ENCODE measurements around the gene AARS2. TPM values are rescaled to one million over a fixed set of nuclear protein-coding genes. Genes with fewer than 3 reads are reported as not detected.

Gene AARS2
- total RNA-seq, 1 donor from 2014 or later, result 15.5 TPM

GRCh38 chr6:44262467-44263353 is 50.4 kb downstream of the AARS2 start:
- DNase-seq (ENCODE audit: low read depth), result peak; percentile 17

- DNase-seq (ENCODE audit: low read depth), result no peak
Measured at GRCh38 chr6:44261581-44261980, 51.6 kb downstream of the AARS2 start.

GRCh38 chr6:44260451-44261297 is 52.5 kb downstream of the AARS2 start:
- DNase-seq (ENCODE audit: low read depth), result no peak

GRCh38 chr6:44260011-44260410 is 53.1 kb downstream of the AARS2 start:
- no peak for DNase-seq (ENCODE audit: low read depth)

- no peak for DNase-seq (ENCODE audit: low read depth)
Measured at GRCh38 chr6:44258921-44259320, 54.2 kb downstream of the AARS2 start.

GRCh38 chr6:44258325-44258863 is 54.8 kb downstream of the AARS2 start:
- no peak for DNase-seq (ENCODE audit: low read depth)

- DNase-seq (ENCODE audit: low read depth), result no peak
Measured at GRCh38 chr6:44257753-44258324, 55.3 kb downstream of the AARS2 start.

- peak; percentile 36 for DNase-seq (ENCODE audit: low read depth)
Measured at GRCh38 chr6:44257025-44257752, 56.0 kb downstream of the AARS2 start, which contains the start of gene SLC35B2. Gene SLC35B2, minus strand, starts transcription at chr6:44257528. Its CDS starts 118 bp downstream, at chr6:44257410.

GRCh38 chr6:44256775-44257024 is 56.4 kb downstream of the AARS2 start:
- DNase-seq (ENCODE audit: low read depth), result no peak

- no peak for DNase-seq (ENCODE audit: low read depth)
Measured at GRCh38 chr6:44255871-44256774, 57.0 kb downstream of the AARS2 start.

- no peak for DNase-seq (ENCODE audit: low read depth)
Measured at GRCh38 chr6:44255105-44255808, 57.9 kb downstream of the AARS2 start.

GRCh38 chr6:44254191-44255104 is 58.7 kb downstream of the AARS2 start:
- no peak for DNase-seq (ENCODE audit: low read depth)

GRCh38 chr6:44253307-44254101 is 59.6 kb downstream of the AARS2 start:
- DNase-seq (ENCODE audit: low read depth), result no peak

GRCh38 chr6:44251576-44252524 is 61.3 kb downstream of the AARS2 start:
- DNase-seq (ENCODE audit: low read depth), result no peak

GRCh38 chr6:44250718-44251123 is 62.4 kb downstream of the AARS2 start:
- no peak for DNase-seq (ENCODE audit: low read depth)

GRCh38 chr6:44250067-44250717 is 63.0 kb downstream of the AARS2 start:
- no peak for DNase-seq (ENCODE audit: low read depth)

All from renal cortical epithelial cell (primary cell).